Measurements from ENCODE around the gene ACTL8. TPM values are rescaled to one million over a fixed set of nuclear protein-coding genes. Genes with fewer than 3 reads are reported as not detected.

Gene ACTL8
- total RNA-seq, 3 donors from 2014 or later (not counting 1 experiment from before 2014, with no cell fraction given): not detected

DNA sequence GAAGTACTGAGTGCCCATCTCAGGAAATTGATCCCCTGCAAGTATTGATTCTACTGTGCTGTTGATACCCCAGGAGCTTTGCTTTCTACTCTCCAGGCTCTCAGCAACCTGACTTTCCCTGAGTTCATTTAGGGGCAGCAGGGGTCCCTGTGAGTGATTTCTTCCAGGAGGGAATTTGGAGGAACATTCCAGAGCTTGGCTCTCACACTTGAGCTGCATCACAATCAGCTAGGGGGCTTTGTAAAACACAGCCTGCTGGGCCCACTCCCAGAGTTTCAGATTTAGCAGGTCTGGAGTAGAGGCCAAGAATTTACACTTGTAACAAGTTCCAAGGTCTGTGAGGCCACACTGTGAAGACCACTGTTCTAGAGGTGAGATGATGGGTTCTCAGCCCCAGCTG, 16.1 kb upstream of the ACTL8 start:
- intact Hi-C loops (cut with micrococcal nuclease): no loop called here
- Mint-ChIP-seq H3K27ac (no peak overlapping the region), H3K36me3 (no peaks in the 10 kb centered on the region), H3K9me3 (no peaks in the 10 kb centered on the region), H3K4me3 (no peak overlapping the region), H3K4me1 (no peaks in the 10 kb centered on the region), H3K27me3 (ENCODE audit: low read depth in 2 of 2) (peaks cover 0 to 11% of the 10 kb centered on the region in 2 donors)
- no peaks in the 10 kb centered on the region for H3K9me3 ChIP-seq (ENCODE audit: control insufficient read depth, insufficient read depth, low read length)
- H3K4me1 ChIP-seq (ENCODE audit: control insufficient read depth, insufficient read depth, low read length): no peaks in the 10 kb centered on the region
- no peak overlapping the region for H3K27ac ChIP-seq (ENCODE audit: low read length)
- H3K36me3 ChIP-seq (ENCODE audit: control insufficient read depth, insufficient read depth, low read length): no peaks in the 10 kb centered on the region
- ATAC-seq: no peak
- no peaks in the 10 kb centered on the region for H3K27me3 ChIP-seq (ENCODE audit: control insufficient read depth, insufficient read depth, low read length)
- no peak overlapping the region for H3K4me3 ChIP-seq (ENCODE audit: low read length)
- DNase-seq: no peak
- TF ChIP-seq, protein P1, sequence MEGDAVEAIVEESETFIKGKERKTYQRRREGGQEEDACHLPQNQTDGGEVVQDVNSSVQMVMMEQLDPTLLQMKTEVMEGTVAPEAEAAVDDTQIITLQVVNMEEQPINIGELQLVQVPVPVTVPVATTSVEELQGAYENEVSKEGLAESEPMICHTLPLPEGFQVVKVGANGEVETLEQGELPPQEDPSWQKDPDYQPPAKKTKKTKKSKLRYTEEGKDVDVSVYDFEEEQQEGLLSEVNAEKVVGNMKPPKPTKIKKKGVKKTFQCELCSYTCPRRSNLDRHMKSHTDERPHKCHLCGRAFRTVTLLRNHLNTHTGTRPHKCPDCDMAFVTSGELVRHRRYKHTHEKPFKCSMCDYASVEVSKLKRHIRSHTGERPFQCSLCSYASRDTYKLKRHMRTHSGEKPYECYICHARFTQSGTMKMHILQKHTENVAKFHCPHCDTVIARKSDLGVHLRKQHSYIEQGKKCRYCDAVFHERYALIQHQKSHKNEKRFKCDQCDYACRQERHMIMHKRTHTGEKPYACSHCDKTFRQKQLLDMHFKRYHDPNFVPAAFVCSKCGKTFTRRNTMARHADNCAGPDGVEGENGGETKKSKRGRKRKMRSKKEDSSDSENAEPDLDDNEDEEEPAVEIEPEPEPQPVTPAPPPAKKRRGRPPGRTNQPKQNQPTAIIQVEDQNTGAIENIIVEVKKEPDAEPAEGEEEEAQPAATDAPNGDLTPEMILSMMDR (IDR thresholded peaks at IDR 0.05): no peak

DNA sequence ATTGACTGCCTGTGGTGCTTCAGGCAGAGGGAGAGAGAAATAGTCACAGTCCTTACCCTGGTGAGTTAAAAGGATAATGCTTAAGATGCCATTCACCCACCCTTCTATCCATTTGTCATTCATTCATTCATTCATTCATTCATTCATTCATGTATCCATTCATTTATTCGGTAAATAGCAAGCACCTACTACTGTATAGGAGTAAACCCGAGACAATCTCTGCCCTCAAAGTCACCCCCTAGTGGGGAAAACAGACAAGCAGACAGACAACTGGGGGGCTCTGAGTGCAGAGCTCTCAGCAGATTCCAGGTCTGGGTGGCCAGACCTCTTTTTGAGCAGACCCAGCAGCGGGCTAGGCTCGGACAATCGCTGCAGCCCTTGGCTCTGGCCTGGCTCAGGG, 14.1 kb upstream of the ACTL8 start:
- no peaks in the 10 kb centered on the region for H3K36me3 ChIP-seq (ENCODE audit: control insufficient read depth, insufficient read depth, low read length)
- no peak overlapping the region for H3K4me3 ChIP-seq (ENCODE audit: low read length)
- H3K4me1 ChIP-seq (ENCODE audit: control insufficient read depth, insufficient read depth, low read length): no peaks in the 10 kb centered on the region
- Mint-ChIP-seq H3K9me3 (no peaks in the 10 kb centered on the region), H3K4me1 (no peaks in the 10 kb centered on the region), H3K27me3 (ENCODE audit: low read depth in 2 of 2) (peaks cover 0 to 8% of the 10 kb centered on the region in 2 donors), H3K27ac (no peak overlapping the region), H3K4me3 (no peak overlapping the region), H3K36me3 (no peaks in the 10 kb centered on the region)
- no peak overlapping the region for H3K27ac ChIP-seq (ENCODE audit: low read length)
- TF ChIP-seq, protein P1 (IDR thresholded peaks at IDR 0.05): no peak
- no peaks in the 10 kb centered on the region for H3K9me3 ChIP-seq (ENCODE audit: control insufficient read depth, insufficient read depth, low read length)
- no peak for DNase-seq
- H3K27me3 ChIP-seq (ENCODE audit: control insufficient read depth, insufficient read depth, low read length): no peaks in the 10 kb centered on the region
- 89% methylated on average over 5 of the region's 5 CpGs for WGBS (ENCODE audit: insufficient coverage)
- intact Hi-C loops (cut with micrococcal nuclease): no loop called here
- ATAC-seq: no peak

DNA sequence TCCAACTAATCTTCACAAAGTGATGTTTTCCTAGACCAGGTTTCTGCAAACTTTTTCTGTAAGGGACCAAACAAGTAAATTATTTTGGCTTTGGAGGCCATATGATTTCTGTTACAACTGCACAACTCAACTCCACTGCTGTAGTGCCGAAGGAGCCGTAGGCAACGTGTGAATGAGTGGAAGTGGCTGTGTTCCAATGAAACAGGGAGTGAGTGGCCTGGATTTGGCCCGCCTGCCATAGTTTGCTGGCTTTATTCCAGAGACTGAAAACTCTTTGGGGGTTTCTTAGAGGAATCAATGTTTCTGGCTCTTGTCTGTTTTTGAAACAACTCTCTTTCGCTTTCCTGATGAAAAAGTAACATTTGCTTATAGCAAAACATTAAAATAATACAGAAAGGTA, 12.6 kb upstream of the ACTL8 start:
- Mint-ChIP-seq H3K4me1 (no peaks in the 10 kb centered on the region), H3K27ac (no peak overlapping the region), H3K27me3 (ENCODE audit: low read depth in 2 of 2) (peaks cover 0 to 6% of the 10 kb centered on the region in 2 donors), H3K36me3 (no peaks in the 10 kb centered on the region), H3K9me3 (no peaks in the 10 kb centered on the region), H3K4me3 (no peak overlapping the region)
- no peak for DNase-seq
- intact Hi-C loops (cut with micrococcal nuclease): no loop called here
- H3K4me1 ChIP-seq (ENCODE audit: control insufficient read depth, insufficient read depth, low read length): no peaks in the 10 kb centered on the region
- no peaks in the 10 kb centered on the region for H3K36me3 ChIP-seq (ENCODE audit: control insufficient read depth, insufficient read depth, low read length)
- H3K9me3 ChIP-seq (ENCODE audit: control insufficient read depth, insufficient read depth, low read length): no peaks in the 10 kb centered on the region
- no peak for ATAC-seq
- no peak overlapping the region for H3K27ac ChIP-seq (ENCODE audit: low read length)
- H3K27me3 ChIP-seq (ENCODE audit: control insufficient read depth, insufficient read depth, low read length): no peaks in the 10 kb centered on the region
- 79% methylated on average over 4 of the region's 5 CpGs for WGBS (ENCODE audit: insufficient coverage)
- no peak overlapping the region for H3K4me3 ChIP-seq (ENCODE audit: low read length)
- TF ChIP-seq, protein P1 (IDR thresholded peaks at IDR 0.05): no peak

DNA sequence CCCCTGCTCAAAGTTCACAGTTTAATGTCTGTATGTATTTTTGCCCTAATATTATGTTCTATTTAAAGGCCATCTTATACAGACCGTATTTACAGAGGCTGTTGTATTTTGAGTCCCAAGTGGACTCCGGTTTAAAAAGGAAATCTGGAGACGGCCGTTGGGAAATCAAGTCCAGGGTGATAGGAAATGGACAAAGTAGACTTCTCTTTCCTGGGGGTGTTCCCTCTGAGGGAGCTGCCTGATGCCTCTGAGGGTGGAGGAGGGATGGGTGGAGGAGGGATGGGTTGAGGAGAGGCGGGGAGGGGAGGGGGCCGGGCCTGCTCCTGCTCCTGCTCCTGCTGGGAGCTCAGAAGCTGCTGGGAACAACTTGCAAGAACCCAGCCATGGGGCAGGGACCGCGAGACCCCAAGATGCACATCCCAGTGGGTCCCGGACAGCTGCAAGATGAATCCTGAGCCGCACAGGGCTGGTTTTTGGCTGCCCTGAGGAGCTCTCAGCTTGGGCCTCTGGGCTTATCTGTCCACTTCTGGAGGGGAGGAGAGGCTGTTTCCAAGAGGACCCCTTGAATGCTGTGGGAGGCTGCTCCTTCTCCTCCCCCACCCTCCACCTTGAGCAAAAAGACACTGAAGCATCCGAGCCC, 12.0 kb upstream of the ACTL8 start:
- Mint-ChIP-seq H3K9me3 (no peaks in the 10 kb centered on the region), H3K27ac (no peak overlapping the region), H3K4me3 (no peak overlapping the region), H3K27me3 (ENCODE audit: low read depth in 2 of 2) (peaks cover 0 to 6% of the 10 kb centered on the region in 2 donors), H3K4me1 (no peaks in the 10 kb centered on the region), H3K36me3 (no peaks in the 10 kb centered on the region)
- no peak for DNase-seq
- Histone ChIP-seq H3K27me3 (ENCODE audit: control insufficient read depth, insufficient read depth, low read length) (no peaks in the 10 kb centered on the region), H3K4me1 (ENCODE audit: control insufficient read depth, insufficient read depth, low read length) (no peaks in the 10 kb centered on the region), H3K36me3 (ENCODE audit: control insufficient read depth, insufficient read depth, low read length) (no peaks in the 10 kb centered on the region), H3K4me3 (ENCODE audit: low read length) (no peak overlapping the region), H3K9me3 (ENCODE audit: control insufficient read depth, insufficient read depth, low read length) (no peaks in the 10 kb centered on the region), H3K27ac (ENCODE audit: low read length) (no peak overlapping the region)
- intact Hi-C loops (cut with micrococcal nuclease): no loop called here
- TF ChIP-seq, protein P1 (IDR thresholded peaks at IDR 0.05): no peak
- 54% methylated on average over 9 of the region's 11 CpGs for WGBS (ENCODE audit: insufficient coverage)
- no peak for ATAC-seq
